Kidney epithelial cell (primary cell): ENCODE data around the gene SLC37A3. TPM values are rescaled to one million over a fixed set of nuclear protein-coding genes. Genes with fewer than 3 reads are reported as not detected.

ENCODE experiments used
- DNase-seq: peaks from one replicate; pipeline ENCODE4 v3.0.0-alpha.2; 2010; ENCODE audit warnings: low read depth
- H3K27me3 ChIP-seq: 2 replicates; pipeline ENCODE4 v1.6.0; 2011; ENCODE audit warnings: low read length; ENCODE audit not compliant: control insufficient read depth, insufficient read depth
- H3K36me3 ChIP-seq: 2 replicates; pipeline ENCODE4 v1.5.1; 2011; ENCODE audit warnings: low read length; ENCODE audit not compliant: control insufficient read depth, insufficient read depth
- H3K4me3 ChIP-seq: 2 replicates; pipeline ENCODE4 v1.5.1; 2011; ENCODE audit warnings: low read depth, mild to moderate bottlenecking, control low read depth, low read length
- total RNA-seq: library from RNA; depleted of rRNA; stranded (reverse); fragments of >200 nt; gene quantifications from 2 replicates; pipeline ENCODE4 v1.2.3, GENCODE V29; 2015
- TF ChIP-seq, protein P1 (sequence below): IDR thresholded peaks from 2 replicates; pipeline ENCODE4 v1.5.1; 2011; ENCODE audit warnings: mild to moderate bottlenecking, moderate library complexity, low read length, control low read depth, inconsistent platforms; ENCODE audit not compliant: insufficient read depth, poor library complexity, severe bottlenecking

SLC37A3 gene
- total RNA-seq, 1 donor from 2014 or later, result 34.7 TPM

DNA sequence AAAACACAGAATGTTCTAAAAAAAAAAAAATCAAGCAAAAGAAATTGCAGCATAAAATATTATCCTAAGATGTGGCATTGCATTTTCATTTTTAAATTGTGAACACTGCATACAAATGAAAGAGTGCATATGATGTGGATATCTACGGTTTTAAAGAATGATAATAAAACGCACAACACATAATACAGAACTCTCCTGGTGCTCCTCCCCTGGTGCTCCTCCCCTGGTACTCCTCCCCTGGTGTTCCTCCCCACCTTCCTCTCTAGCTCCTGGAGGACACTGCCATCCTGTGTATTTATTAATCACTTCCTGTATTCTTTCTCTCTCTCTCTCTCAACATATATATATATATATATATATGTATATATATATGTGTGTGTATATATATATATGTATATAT is 100.1 kb downstream of the SLC37A3 start:
- Histone ChIP-seq H3K4me3 (no peak overlapping the region), H3K27me3 (no peaks in the 10 kb centered on the region), H3K36me3 (no peaks in the 10 kb centered on the region)
- TF ChIP-seq, protein P1, sequence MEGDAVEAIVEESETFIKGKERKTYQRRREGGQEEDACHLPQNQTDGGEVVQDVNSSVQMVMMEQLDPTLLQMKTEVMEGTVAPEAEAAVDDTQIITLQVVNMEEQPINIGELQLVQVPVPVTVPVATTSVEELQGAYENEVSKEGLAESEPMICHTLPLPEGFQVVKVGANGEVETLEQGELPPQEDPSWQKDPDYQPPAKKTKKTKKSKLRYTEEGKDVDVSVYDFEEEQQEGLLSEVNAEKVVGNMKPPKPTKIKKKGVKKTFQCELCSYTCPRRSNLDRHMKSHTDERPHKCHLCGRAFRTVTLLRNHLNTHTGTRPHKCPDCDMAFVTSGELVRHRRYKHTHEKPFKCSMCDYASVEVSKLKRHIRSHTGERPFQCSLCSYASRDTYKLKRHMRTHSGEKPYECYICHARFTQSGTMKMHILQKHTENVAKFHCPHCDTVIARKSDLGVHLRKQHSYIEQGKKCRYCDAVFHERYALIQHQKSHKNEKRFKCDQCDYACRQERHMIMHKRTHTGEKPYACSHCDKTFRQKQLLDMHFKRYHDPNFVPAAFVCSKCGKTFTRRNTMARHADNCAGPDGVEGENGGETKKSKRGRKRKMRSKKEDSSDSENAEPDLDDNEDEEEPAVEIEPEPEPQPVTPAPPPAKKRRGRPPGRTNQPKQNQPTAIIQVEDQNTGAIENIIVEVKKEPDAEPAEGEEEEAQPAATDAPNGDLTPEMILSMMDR, result no peak
- DNase-seq, result no peak

DNA sequence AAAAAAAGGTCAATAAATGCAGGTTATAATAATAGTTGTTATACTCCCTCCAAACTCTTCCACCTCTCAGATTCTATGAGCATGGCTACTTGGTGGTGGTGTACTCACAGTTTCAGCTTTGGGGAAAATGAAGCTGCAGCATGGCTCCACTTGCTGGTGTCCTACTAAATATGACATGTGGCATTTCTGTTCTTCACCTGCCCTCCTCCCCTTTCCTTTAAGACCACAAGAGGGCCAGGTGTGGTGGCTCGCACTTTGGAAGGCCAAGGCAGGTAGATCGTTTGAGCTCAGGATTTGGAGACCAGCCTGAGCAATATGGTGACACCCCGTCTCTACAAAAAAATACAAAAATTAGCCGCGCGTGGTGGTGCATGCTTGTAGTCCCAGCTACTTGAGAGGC is 101.1 kb downstream of the SLC37A3 start:
- no peak overlapping the region for H3K4me3 ChIP-seq
- no peaks in the 10 kb centered on the region for H3K27me3 ChIP-seq
- H3K36me3 ChIP-seq, result no peaks in the 10 kb centered on the region
- DNase-seq, result no peak
- TF ChIP-seq, protein P1, result no peak

DNA sequence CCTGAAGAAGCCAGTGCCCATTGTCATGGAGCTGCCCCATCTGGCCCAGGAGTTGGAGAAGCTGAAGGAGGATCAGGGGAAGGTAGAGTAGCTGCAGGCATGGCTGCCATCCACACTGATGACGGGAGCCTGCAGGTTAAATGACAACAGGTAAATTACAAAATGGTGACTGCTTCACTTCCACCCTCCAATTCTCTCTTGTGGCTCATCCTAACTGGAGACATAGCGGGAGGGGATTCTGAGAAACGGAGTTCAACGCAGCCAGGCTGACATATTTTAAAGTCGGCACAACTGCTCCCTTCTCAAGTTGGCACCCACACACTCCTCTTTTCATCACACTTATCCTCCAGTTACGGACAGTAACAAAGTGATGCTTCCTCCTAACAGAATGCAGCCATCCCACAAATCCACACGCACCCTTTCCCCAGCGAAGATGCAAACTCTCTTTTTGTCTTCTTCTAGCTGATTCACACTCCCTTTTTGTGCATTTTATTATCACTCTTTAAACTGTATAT is 103.0 kb downstream of the SLC37A3 start:
- no peak overlapping the region for H3K4me3 ChIP-seq
- no peaks in the 10 kb centered on the region for H3K36me3 ChIP-seq
- TF ChIP-seq, protein P1, result no peak

DNA sequence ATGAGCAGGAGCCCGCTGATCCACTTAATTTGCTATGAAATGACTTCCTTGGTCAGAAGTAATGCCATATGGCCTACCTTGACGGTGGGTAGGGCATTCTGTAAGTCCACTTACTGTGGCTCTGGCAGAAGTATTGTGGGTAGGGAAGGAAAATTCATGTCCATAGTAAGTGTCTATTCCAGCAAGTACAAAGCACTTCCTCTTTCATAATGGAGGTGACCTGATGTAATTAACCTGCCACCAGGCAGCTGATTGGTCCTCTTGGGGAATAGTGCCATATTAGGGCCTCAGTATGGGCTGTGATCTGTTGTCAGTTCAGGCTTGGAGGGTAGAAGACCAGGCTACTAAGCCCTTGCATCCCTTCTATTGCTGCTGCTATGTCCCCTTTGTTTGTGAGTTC is 103.9 kb downstream of the SLC37A3 start:
- Histone ChIP-seq H3K27me3 (no peaks in the 10 kb centered on the region), H3K4me3 (no peak overlapping the region), H3K36me3 (no peaks in the 10 kb centered on the region)
- TF ChIP-seq, protein P1, result no peak
- DNase-seq, result no peak

More for the DNA sequence above, 103.0 kb downstream of the SLC37A3 start:
- H3K27me3 ChIP-seq, result no peaks in the 10 kb centered on the region
- no peak for DNase-seq

DNA sequence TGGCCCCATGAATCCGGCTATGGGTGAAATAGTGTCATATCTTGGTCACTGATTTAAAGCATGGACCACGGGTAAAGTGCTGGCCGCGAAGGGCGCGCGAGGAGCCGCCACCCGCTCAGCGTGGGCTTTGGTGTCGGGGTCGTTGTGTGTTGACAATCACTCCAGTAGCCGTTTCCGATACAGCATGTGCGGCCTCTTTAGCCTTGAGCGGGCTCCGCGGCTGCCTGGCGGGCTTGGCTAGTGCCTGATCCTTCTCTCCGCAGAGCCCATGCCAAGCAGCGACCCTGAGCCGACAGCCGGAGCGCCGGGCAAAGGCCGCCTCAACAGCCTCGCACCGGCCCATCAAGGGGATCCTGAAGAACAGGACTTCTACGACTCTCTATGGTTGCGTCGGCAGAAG is 105.9 kb downstream of the SLC37A3 start:
- Histone ChIP-seq H3K36me3 (no peaks in the 10 kb centered on the region), H3K4me3 (no peak overlapping the region), H3K27me3 (no peaks in the 10 kb centered on the region)
- TF ChIP-seq, protein P1, result no peak
- no peak for DNase-seq

DNA sequence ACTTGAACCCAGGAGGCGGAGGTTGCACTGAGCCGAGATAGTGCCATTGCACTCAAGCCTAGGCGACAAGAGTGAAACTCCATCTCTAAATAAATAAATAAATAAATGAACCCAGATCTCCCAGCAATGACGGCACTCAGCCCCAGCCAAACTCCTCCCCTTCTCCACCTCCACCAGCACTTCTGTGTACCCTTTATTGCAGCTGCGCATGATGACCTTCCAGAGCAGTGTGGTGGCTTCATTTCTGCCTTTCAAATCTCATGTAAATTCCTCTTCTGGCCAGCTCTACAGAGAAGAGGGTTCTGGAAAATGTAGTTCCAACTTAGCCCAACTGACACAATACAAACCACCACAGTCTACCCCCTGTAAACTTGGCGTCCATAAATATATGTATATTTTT is 108.5 kb downstream of the SLC37A3 start:
- Histone ChIP-seq H3K4me3 (no peak overlapping the region), H3K27me3 (no peaks in the 10 kb centered on the region), H3K36me3 (no peaks in the 10 kb centered on the region)
- no peak for DNase-seq
- TF ChIP-seq, protein P1, result no peak
